ENCODE data around the gene GRB10. TPM values are rescaled to one million over a fixed set of nuclear protein-coding genes. Genes with fewer than 3 reads are reported as not detected.

The GRB10 gene
- total RNA-seq, 4 donors from 2014 or later: 28.5 to 58.0 (median 53.0) TPM

DNA sequence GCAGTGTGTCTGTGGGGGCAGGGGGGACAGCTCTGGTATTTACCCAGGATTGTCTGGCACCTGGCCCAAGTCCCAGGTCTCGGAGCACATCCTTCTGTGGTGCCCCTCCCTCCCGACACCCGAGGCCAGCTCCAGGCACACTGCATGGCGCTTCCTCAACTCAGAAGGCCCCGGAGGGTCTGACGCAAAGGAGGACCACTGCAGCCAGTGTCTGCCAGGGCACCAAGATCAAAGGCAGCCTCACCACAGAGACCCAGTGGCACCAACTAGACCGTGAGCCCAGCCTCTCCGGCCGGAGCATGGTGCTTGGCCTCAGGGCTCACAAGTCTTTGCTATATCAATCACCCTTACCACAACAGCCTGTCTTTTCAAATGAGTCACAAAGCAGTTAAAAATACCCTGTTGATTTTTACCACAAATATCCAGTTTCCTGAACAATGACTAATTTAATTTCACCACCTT lies 118.2 kb downstream of the GRB10 start:
- no peaks in the 10 kb centered on the region for H3K27me3 ChIP-seq
- ATAC-seq: no peak
- peaks cover 0 to 41% of the 10 kb centered on the region in 2 donors for H3K36me3 ChIP-seq
- no peaks in the 10 kb centered on the region for H3K9me3 ChIP-seq
- 42 to 80% methylated on average over 1 to 3 of the region's 9 CpGs for WGBS, 2 donors (ENCODE audit: low coverage in 1 of 2)
- H3K4me1 ChIP-seq: peaks cover 0 to 73% (median 34%) of the 10 kb centered on the region in 3 donors
- H3K27ac ChIP-seq: peak overlapping the region in 1 of 4 donors; percentile 8
- H3K4me3 ChIP-seq: no peak overlapping the region
- TF ChIP-seq POLR2A (IDR thresholded peaks at IDR 0.05) (no peak), EP300 (IDR thresholded peaks at IDR 0.05) (no peak), CTCF (IDR thresholded peaks at IDR 0.05) (no peak)

GRCh38 chr7:50663396-50664102 lies 119.1 kb downstream of the GRB10 start:
- H3K36me3 ChIP-seq: peaks cover 0 to 38% of the 10 kb centered on the region in 2 donors
- WGBS, 2 donors (ENCODE audit: low coverage in 1 of 2): 69 to 81% methylated on average over 2 to 4 of the region's 8 CpGs
- no peaks in the 10 kb centered on the region for H3K27me3 ChIP-seq
- no peak for ATAC-seq
- TF ChIP-seq CTCF (IDR thresholded peaks at IDR 0.05) (no peak), POLR2A (IDR thresholded peaks at IDR 0.05) (no peak), POLR2AphosphoS5 (IDR thresholded peaks at IDR 0.05) (no peak), EP300 (IDR thresholded peaks at IDR 0.05) (no peak)
- no peak overlapping the region for H3K27ac ChIP-seq
- H3K9me3 ChIP-seq: no peaks in the 10 kb centered on the region
- H3K4me3 ChIP-seq: no peak overlapping the region
- H3K4me1 ChIP-seq: peaks cover 0 to 77% (median 37%) of the 10 kb centered on the region in 3 donors

GRCh38 chr7:50662996-50663395 lies 119.7 kb downstream of the GRB10 start:
- no CpG with 5 or more reads among the region's 2 CpGs for WGBS, 2 donors (ENCODE audit: low coverage in 1 of 2)
- no peak for ATAC-seq
- peaks cover 4 to 77% (median 38%) of the 10 kb centered on the region in 3 donors for H3K4me1 ChIP-seq
- no peaks in the 10 kb centered on the region for H3K9me3 ChIP-seq
- no peak for TF ChIP-seq EP300 (IDR thresholded peaks at IDR 0.05)
- no peak for TF ChIP-seq CTCF (IDR thresholded peaks at IDR 0.05)
- TF ChIP-seq POLR2AphosphoS5 (IDR thresholded peaks at IDR 0.05): no peak
- TF ChIP-seq POLR2A (IDR thresholded peaks at IDR 0.05): no peak
- peaks cover 0 to 38% of the 10 kb centered on the region in 2 donors for H3K36me3 ChIP-seq
- H3K27me3 ChIP-seq: no peaks in the 10 kb centered on the region
- H3K4me3 ChIP-seq: no peak overlapping the region
- H3K27ac ChIP-seq: no peak overlapping the region

DNA sequence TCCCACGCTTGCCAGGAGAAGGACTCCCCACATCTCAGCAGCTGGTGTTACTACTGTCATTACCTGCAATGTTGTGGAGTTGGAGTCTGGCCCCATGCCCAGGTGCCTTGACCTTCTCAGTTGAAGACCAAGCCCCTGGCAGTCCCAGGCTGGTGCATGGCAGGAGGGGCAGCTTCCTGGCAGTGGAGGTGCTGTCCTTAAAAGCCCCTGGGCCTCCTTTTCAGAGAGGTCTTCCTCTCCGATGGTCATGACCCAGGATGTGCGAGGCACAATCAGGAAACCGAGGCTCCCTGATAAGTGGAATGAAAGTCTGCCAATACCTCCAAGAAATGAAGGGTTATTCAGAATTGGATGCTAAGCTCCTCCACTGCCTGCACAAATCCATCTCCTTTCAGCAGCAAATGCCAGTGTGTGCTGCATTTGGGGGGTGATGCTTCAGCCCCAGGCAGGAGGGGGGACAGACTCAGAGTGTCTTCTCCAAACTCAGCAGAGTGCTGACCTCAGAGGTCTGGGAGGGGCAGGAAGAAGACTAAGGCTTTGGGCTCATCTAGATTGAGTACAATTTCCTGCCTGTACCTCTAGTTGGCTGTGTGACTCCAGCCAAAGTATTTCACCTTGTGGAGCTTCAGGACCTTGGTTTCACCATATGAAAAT lies 120.5 kb downstream of the GRB10 start:
- H3K27ac ChIP-seq: peak overlapping the region in 2 of 4 donors; percentile 1 to 19
- peaks cover 0 to 38% of the 10 kb centered on the region in 2 donors for H3K36me3 ChIP-seq
- H3K27me3 ChIP-seq: no peaks in the 10 kb centered on the region
- no peaks in the 10 kb centered on the region for H3K9me3 ChIP-seq
- ATAC-seq: no peak
- 82% methylated on average over 2 of the region's 4 CpGs; no CpG with 5 or more reads in 1 of the 2 donors for WGBS, 2 donors (ENCODE audit: low coverage in 1 of 2)
- peaks cover 7 to 77% (median 34%) of the 10 kb centered on the region in 3 donors for H3K4me1 ChIP-seq
- TF ChIP-seq POLR2AphosphoS5 (IDR thresholded peaks at IDR 0.05) (no peak), CTCF (IDR thresholded peaks at IDR 0.05) (no peak), EP300 (IDR thresholded peaks at IDR 0.05) (no peak), POLR2A (IDR thresholded peaks at IDR 0.05) (no peak)
- no peak overlapping the region for H3K4me3 ChIP-seq

Data from gastroesophageal sphincter (tissue), 4 donors.